Activated CD4-positive, alpha-beta T cell treated with anti-CD3 and anti-CD28 coated beads for 1 hour (primary cell): ENCODE measurements around the gene ATP11A.

Experiments
- DNase-seq: peaks from one replicate; pipeline ENCODE4 v3.0.0-alpha.2; 2020

ATP11A gene

DNA sequence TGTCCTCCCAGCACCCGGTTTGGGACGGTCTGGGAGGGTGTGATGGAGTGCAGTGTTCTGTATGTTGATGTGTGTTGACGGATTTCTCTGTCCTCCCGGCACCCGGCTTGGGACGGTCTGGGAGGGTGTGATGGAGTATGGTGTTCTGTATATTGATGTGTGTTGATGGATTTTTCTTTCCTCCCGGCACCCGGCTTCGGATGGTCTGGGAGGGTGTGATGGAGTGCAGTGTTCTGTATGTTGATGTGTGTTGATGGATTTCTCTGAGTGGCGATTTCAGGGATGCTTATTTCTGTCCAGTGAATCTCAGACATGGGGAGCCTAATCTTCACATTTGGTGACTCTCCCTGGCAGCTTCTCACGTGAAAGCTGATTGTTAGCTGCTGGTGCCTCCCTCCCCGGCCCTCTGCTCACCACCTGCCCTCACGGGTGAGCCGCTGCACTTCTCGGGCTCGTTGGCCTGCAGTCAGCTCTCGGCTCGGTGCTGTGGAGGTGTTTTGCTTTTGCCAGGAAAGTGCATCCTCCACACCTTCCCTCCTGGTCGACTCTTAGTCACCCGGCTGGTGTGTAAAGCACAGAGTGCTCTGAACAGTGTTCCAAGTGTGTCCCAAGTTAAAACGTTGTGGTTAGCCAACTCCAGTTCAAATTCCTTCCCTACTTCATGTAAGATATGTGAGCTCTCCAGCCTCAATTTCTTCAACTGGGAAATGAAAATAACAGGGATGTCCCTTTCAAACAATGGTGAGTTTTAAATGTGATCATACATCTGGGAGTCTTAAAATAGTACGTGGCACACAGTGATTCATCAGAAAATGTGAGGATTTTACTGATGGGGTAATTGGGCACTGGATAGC, 54.6 kb downstream of the ATP11A start:
- DNase-seq = no peak

DNA sequence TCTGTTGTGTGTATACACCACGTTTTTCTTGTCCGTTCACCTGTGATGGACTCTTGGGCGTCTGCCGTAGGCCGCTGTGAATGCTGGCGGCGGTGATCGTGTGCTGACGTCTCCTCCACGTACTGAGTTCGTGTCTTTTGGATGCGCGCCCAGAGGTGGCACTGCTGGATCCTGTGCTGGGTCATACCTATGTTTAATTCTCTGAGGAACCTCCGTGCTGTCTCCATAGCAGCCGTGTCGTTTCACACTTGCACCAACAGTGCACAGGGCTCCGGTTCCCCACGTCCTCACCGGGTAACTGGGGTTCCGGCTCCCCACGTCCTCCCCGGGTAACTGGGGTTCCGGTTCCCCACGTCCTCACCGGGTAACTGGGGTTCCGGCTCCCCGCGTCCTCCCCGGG, 56.2 kb downstream of the ATP11A start:
- DNase-seq = no peak

DNA sequence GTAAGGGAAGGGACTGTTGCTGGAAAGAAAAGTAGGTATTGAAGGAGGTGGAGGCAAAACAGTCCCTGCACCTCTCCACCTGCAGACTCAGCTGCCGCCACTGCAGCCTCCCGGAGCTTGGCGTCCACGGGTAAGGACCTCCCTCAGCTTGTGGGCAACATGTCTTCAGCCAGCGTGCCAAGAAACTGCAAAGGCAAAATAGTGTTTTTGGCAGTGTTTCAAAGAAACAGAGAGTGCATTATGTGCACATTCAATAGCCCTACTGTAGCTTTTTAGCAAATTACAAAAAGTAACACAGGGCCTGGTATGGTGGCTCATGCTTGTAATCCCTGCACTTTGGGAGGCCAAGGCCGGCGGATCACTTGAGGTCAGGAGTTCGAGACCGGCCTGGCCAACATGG, 57.4 kb downstream of the ATP11A start:
- no peak for DNase-seq

- no peak for DNase-seq
Observed at GRCh38 chr13:112748947-112749735, 59.3 kb downstream of the ATP11A start.

GRCh38 chr13:112750570-112750969, 60.7 kb downstream of the ATP11A start:
- DNase-seq = no peak

GRCh38 chr13:112751617-112752016, 61.8 kb downstream of the ATP11A start:
- no peak for DNase-seq

DNA sequence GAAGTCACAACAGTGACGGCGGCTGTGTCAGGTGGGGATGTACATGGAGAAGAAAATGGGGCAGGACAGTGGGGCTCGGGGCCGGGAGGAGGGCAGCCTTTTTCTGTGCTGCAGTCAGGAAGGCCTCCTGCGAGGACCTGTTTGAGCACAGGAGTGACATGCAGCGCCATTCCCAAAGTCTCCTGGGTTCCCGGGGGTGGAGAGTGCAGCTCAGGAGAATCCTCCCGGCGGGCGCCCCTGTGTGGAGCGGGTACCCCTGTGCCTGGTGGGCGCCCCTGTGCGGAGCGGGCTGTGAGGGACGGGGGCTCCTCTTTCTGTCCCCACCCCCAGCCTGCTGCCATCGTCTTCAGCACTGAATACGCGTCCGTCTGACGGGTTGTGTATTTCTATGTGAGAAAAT, 62.4 kb downstream of the ATP11A start:
- DNase-seq = no peak

- DNase-seq = no peak
Observed at GRCh38 chr13:112752711-112753541, 63.1 kb downstream of the ATP11A start.

GRCh38 chr13:112753833-112754232, 64.0 kb downstream of the ATP11A start:
- DNase-seq = no peak

DNA sequence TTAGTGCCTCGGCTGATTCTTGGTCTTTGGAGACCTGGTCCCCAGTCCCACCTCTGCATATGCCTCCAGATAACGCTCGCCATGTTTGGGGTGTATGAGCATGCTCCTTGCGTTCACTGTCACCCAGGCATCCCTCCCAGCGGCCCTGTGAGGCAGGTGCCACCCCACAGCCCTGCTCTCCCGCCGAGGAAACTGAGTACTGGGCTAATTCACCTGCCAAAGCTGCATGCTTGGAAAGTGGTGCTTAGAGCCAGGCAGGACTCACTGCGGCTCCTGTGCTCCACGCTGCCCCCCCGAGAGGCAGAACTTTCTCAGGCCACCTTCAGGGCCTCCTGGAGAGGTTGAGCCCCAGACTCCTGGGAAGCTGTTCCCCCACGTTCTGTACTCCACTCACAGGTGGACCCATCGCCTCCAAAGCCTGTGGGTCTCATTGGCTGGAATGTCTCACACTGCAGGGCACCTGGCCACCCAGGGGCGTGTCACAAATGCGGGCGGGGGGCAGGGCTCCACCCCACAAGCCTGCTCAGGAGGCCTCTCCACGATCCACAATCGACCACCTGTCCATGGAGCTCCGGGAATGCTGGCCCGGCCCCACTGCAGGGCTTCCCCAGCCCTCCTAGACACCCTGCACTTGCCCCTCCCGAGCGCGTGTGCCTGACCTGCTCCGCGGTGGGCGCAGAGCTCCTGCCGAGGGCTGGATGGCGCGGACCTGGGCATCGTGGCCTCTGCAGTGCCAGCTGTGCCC, 64.6 kb downstream of the ATP11A start:
- no peak for DNase-seq

DNA sequence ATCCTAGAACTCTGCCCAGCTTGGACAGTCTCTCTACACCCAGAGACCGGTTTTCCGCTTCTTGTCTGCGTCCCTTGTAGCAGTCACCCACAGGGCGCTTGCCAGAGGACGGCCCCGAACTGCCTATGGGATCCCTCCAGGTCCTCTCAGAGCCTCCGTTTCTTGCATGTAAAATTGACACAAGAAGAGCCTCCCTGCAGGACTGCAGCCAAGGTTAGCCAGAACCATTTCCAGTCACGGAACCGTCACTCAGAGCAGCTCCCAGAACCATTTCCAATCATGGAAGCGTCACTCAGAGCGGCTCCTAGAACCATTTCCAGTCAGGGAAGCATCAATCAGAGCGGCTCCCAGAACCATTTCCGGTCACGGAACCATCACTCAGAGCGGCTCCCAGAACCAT, 65.5 kb downstream of the ATP11A start:
- DNase-seq = no peak

DNA sequence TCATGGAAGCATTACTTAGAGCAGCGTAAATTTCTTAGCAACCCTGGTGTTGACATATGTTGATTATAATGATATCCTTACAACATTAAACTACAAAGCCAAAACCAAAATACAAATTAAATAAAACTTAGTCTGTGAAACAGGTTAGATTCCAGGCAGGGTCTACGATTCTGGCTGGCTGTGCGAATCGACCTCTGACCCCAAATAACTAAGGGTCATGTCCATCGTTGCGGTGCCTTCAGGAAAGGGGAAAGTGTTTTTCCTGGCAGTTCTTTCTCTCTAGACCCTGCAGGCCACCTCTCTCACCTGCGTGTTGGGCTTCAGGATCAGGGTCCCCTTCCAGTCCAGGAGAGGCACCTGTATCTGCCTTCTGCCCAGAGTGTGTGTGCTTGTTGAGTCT, 66.2 kb downstream of the ATP11A start:
- no peak for DNase-seq

- no peak for DNase-seq
Observed at GRCh38 chr13:112756511-112756966, 66.7 kb downstream of the ATP11A start.

DNA sequence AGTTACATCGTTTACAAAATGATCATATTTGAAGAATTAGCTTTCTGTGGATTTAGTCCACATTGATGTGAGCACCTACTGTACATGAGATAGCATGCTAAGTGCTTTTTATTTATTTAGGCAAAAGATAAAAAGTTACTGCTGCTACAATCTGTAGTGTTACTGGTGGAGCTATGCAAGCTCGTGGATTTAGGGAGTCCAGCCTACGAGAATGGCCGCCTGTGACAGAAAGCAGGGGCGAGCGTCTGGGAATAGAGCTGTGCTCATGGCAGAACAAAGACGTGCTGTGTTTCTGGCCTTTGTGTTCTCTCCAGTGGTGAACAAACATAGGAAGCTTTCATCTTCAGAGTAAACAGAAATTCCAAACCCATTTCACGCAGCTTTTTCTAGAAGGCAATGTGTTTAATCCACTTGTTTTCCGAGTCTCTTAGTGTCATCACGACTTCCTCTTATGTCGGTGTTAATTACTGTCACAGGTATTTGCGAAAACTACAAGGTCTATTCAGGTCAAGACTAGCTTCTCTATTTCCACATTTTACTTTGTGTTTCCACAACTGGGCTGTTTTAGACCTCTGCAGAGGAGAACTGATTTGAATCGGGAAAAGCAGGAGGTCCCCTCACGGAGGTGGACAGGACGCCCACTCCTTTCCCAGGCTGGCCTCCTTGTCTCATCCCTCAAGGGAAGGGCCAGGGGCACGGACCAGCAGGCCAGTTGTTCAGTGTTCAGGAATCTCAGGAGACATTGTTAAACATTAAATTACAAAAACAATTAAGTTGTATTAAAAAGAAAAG, 67.3 kb downstream of the ATP11A start:
- no peak for DNase-seq

DNA sequence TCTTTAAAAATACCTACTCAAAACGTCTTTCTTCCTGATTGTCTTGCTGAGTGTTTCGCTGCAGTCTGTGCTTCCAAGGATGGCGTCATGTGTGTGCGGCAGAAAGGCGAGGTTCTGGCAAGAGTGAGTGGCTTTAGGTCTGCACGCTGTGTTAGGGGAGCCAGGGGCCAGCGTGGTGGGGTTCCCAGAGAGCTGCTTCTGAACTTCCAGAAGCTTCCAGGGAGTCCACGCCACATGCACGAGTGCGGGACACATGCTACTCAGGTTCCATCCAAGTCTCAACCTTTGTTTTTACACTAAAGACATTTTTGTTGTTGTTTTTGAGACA, 67.9 kb downstream of the ATP11A start:
- DNase-seq = no peak

- DNase-seq = no peak
Observed at GRCh38 chr13:112759053-112759452, 69.2 kb downstream of the ATP11A start.

DNA sequence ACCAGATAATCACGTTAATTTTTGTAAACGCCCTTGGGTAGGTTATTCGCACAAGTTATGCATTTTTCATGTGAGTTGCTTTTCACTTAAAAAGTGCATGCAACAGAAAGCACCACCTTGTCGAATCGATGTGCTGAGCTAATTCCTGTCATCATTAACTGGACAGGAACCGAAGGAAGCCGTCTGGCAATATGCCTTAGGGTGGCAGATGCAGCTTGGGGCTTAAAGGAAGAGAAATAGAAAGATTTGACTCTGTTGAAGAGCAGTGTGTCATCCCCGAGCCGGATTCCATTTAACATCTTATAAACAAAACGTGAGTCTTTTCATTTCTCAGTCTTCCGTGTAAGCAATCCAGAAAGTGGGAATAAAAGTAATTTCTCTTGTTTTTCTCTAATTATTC, 70.0 kb downstream of the ATP11A start:
- no peak for DNase-seq

DNA sequence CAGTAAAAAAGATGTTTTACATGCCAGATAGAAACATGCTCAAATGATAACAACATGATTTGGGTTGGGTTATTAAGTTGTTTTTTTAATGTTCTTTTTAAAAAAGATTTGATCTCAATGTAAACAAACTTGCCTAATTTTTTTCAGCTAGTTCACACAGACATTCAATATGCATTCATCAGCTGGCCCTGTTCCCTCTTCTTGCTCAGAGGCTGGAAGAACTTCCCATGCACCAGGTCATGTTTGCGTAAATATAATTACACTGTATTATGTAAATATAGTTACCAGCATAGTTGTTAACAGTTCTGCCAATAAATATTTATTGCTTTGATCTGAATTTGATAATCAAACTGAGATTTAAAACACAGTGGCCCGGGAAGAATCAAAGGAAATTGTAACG, 70.6 kb downstream of the ATP11A start:
- no peak for DNase-seq

DNA sequence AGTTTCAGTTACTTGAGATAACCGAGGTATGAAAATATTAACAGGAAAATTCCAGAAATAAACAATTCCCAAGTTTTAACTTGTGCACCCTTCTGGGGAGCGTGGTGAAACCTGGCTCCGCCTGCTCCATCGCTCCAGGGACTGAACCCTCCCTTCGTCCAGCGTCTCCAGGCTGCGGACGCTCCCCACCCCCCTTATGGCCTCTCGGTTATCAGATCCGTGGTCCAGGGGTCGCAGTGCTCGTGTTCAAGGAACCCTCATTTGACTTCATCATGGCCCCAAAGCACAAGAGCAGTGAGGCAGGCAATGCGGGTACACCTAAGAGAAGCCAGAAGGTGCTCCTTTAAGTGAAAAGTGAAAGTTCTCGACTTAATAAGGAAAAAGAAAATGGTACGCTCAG, 71.1 kb downstream of the ATP11A start:
- no peak for DNase-seq

DNA sequence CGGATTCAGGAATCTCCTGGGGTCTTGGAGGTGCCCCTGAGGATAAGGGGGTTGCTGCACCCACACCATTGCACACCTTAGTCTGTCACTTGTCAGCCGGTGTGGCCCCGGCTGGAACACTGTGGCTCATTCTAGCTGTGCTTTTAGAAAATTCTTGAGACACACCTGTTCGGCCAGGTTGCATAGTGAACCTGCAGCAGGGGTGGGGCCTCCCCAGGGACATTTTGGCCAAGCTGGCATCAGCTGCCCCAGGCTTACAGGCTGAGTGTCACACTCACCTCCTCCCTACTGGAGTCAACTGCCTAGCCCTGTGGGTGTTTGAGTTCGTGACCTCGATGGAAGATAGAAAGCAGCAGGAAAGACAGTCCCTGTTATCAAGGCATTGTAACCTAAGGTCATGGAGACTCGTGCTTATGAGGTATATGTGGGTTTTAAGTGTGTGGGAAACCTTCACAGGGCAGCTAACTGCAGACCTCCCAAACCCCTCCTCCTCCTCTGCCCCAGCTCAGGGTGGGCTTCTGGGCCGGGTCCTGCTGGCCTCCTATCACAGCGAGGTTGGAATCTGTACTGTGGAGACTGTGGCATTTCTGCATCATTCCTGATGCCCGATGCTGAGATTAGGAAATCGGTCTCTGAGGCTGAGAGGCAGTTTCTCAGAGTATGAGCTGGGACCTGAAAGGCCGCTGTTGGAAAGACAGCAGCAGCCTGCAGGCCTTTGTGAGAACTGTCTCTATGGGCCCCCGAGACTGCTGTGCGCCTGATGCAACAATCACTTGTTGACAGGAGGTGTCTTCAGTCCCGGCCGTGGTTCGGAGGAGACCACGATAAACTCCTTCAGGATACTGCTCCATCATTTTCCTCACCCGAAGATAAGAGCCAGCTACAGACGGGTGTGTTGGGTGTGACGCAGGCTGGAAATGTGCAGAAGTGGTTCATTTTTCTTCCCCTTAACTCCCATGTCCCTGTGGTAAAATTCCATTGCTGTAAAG, 72.2 kb downstream of the ATP11A start:
- DNase-seq = no peak

GRCh38 chr13:112762690-112763080, 72.8 kb downstream of the ATP11A start:
- no peak for DNase-seq
